HT-29 (cell line): ENCODE measurements around the gene PDHA2. TPM values are rescaled to one million over a fixed set of nuclear protein-coding genes. Genes with fewer than 3 reads are reported as not detected.
A peak's percentile ranks its signal among the peaks of the same experiment; 100 is the strongest.
"Not testable (repeated sequence)": the region's sequence is repeated elsewhere in the genome, so short reads cannot be mapped to it uniquely, and the experiment has no call there.

Source experiments
- DNase-seq: peaks from one replicate; pipeline ENCODE4 v3.0.0-alpha.2; 2015; ENCODE audit warnings: low spot score
- total RNA-seq: library from RNA; depleted of rRNA; stranded (reverse); fragments of >200 nt; shearing (Covaris generic); gene quantifications from 2 replicates; pipeline ENCODE4 v1.2.3, GENCODE V29; 2014; rRNA removed

PDHA2 gene
- total RNA-seq = not detected in 2 replicates

GRCh38 chr4:95839891-95840290 is at the start of gene PDHA2:
Gene PDHA2 (plus strand): TSS chr4:95840093. CDS start chr4:95840151, 58 bp downstream.
- DNase-seq = no peak

GRCh38 chr4:95798003-95798402 is 41.9 kb upstream of the PDHA2 start:
- DNase-seq = no peak

- DNase-seq = no peak
Measured at GRCh38 chr4:95798727-95799126, 41.2 kb upstream of the PDHA2 start.

- no peak for DNase-seq
Measured at GRCh38 chr4:95821867-95822266, 18.0 kb upstream of the PDHA2 start.

- no peak for DNase-seq
Measured at GRCh38 chr4:95825546-95825945, 14.3 kb upstream of the PDHA2 start.

- no peak for DNase-seq
Measured at GRCh38 chr4:95830651-95831050, 9.2 kb upstream of the PDHA2 start.

GRCh38 chr4:95831166-95831565 is 8.7 kb upstream of the PDHA2 start:
- no peak for DNase-seq

GRCh38 chr4:95833711-95834194 is 6.1 kb upstream of the PDHA2 start:
- no peak for DNase-seq

GRCh38 chr4:95835672-95836071 is 4.2 kb upstream of the PDHA2 start:
- DNase-seq = peak; percentile 41

- no peak for DNase-seq
Measured at GRCh38 chr4:95838192-95838591, 1.7 kb upstream of the PDHA2 start.

GRCh38 chr4:95847908-95848460 is 8.1 kb downstream of the PDHA2 start:
- DNase-seq = no peak

- DNase-seq = no peak
Measured at GRCh38 chr4:95850161-95850560, 10.3 kb downstream of the PDHA2 start.

- DNase-seq = no peak
Measured at GRCh38 chr4:95857761-95858160, 17.9 kb downstream of the PDHA2 start.

- peak; percentile 9 for DNase-seq
Measured at GRCh38 chr4:95867919-95868318, 28.0 kb downstream of the PDHA2 start.

GRCh38 chr4:95869414-95869813 is 29.5 kb downstream of the PDHA2 start:
- not testable (repeated sequence) for DNase-seq

- no peak for DNase-seq
Measured at GRCh38 chr4:95869961-95870500, 30.1 kb downstream of the PDHA2 start.

GRCh38 chr4:95877636-95878035 is 37.7 kb downstream of the PDHA2 start:
- DNase-seq = no peak

- no peak for DNase-seq
Measured at GRCh38 chr4:95887551-95887950, 47.7 kb downstream of the PDHA2 start.

GRCh38 chr4:95889662-95890061 is 49.8 kb downstream of the PDHA2 start:
- DNase-seq = no peak
